GM18519 (cell line): ENCODE measurements around the gene RFX4.
"Not testable (repeated sequence)": the region's sequence is repeated elsewhere in the genome, so short reads cannot be mapped to it uniquely, and the experiment has no call there.

ENCODE experiments used
- ATAC-seq: cut with Tn5 transposase; IDR thresholded peaks from one replicate; pipeline ENCODE4 v1.9.1; 2021; ENCODE audit warnings: mild to moderate bottlenecking, moderate library complexity; ENCODE audit not compliant: unreplicated experiment, low FRiP score

RFX4 gene

DNA sequence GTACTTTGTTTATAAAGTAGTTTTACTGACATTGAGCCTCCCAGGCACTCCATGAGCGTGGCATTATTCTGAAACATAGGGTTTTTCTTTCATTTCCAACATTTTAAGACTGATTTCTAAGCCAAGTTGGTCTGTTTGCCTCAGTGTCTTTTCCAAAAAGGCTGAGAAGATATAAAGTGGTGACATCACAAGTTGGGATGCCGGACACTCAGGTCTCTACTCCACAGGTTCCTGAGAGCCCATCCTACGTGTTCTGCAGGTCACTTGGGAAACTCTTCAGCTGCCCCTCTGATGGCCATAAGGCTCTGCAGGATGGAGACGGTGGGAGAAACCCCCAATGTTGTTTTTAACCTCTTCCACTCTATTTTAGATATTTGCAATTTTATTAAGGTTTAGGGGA, 6.0 kb downstream of the RFX4 start:
- no peak for ATAC-seq

DNA sequence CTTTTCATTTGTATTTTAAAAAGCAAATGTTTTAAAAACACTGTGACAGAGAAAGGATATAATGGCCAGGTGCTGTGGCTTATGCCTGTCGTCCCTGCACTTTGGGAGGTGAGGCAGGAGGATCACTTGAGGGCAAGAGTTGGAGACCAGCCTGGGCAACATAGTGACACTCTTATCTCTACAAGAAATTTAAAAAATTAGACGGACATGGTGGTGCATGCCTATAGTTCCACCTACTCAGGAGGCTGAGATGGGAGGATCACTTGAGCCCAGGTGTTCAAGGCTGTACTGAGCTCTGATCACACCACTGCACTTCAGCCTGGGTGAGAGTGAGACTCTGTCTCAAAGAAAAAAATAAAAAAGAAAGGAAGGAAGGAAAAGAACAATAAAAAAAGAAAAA, 7.8 kb downstream of the RFX4 start:
- no peak for ATAC-seq

DNA sequence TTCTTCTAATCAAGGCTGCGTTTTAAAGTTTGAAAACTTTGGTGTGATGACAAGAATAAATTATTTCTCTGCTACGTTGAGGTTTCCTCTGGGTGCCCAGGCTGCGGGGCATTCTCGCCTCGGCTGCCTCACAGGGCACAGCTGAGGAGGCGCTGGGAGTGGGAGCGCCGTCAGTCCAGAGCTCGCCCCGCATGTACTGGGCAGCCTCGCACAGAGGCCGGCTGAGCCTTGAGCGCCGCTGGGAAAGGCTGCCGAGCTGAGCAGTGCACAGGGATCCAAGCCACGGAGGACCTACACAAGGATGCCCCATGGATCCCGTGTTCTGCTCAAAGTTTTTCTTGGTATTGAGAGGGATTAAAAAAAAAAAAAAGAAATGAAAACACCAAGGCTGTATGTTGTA, 11.6 kb downstream of the RFX4 start:
- no peak for ATAC-seq

DNA sequence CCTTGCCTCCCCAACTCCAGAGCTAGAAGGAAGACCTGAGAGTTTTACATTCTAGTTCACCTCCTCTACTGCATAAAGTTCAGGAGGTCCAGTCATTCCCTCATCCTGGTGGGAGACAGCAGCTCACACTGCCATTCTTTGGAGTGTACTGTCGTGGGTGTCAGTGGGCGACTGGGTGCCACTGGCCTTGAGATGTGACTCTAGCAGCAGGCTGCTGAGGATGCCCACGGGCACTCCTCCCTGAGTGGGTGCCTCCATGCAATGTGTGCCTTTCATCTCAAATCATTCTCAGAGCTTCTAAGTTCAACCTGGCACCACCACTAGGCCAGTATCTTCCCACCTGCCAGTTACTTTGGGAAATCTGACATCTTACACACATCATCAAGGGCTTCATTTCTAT, 12.5 kb downstream of the RFX4 start:
- ATAC-seq, result no peak

DNA sequence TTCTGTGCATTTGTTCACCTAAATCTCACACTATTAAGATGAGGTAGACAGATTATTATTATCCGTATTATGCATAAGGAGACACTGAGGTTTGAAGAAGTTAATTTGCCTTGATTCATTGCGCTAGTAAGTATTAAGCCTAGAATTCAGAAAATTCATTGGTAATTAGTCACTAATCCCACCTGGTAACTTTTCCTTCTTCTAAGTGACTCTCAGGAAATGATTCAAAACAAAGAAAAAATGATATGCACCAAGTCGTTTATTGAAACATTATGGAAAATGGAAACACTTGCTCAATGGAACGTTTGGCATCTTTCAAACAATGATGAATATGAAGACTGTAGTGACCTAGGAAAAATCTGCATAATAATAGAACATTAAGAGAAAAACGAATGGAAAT, 15.2 kb downstream of the RFX4 start:
- no peak for ATAC-seq

DNA sequence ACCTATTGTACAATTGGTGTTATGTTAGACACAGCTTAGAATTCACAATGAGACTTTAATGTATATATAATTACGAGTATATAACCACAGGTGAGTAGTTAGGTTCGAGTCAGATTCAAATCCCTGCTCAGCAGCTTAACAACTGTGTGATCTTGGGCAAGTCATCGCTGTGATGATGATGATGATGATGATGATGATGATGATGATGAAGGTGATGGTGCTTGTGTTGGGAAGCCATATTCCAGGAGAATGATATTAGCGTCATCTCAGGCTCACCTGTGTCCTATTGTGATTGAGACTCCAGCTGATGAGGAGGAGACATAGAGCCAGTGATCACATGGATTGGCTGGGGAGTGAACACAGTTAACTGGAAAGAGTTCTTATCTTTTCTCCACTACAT, 16.5 kb downstream of the RFX4 start:
- ATAC-seq, result no peak

DNA sequence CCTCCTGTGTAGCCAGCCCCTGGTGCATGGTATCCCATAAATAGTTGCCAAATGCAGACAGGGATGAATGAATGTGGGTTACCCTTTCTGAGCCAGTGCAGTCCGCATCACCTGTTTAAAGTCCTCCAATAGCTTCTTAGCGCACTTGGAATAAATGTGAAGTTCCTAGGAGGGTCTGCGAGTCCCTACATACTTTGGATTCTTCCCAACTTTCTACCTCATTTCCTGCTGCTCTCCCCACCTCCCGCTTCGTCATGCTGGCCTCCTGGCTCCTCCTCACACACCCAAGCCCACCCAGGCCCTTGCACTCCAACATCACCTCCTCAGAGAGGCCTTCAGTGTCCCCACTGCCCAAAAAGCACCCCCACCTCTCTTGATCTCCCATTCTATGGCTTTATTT, 17.7 kb downstream of the RFX4 start:
- ATAC-seq, result no peak

DNA sequence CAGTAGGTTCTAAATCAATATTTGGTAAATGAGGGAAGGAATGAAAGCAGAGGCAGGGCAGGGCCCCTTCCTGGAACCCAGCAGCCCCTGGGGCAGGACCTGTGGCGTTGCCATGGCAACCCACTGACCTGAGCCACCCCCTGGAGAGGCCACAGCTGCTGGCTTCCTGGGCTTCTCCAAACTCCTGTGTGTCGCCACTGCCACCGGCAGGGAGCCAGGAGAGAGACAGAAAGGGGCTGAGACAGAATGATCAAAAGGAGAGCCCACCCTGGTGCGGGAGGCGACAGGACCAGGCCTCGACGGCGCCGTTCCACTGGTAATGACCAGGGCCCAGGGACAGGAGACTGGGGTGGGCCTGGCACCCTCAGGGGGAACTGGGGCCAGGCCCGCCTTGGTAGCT, 18.2 kb downstream of the RFX4 start:
- no peak for ATAC-seq

DNA sequence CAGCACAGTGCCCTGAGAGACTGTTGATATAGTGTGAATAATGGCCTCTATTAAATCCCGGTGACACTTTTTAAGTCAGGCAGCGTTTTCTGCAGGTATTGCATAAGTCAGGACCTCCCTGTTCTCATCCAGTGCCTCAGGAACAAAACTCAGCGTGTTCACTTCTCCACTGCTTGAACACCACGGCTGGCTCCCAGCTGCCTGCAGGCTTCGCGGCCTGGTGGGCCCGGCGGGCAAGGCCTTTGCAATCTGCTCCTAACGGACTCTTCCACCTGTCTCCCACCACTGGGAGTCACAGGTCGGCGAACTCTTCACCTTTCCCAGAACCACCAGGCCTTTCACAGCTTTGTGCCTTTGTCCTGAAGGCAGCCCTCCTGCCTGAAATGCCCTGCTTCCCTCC, 18.7 kb downstream of the RFX4 start:
- no peak for ATAC-seq

DNA sequence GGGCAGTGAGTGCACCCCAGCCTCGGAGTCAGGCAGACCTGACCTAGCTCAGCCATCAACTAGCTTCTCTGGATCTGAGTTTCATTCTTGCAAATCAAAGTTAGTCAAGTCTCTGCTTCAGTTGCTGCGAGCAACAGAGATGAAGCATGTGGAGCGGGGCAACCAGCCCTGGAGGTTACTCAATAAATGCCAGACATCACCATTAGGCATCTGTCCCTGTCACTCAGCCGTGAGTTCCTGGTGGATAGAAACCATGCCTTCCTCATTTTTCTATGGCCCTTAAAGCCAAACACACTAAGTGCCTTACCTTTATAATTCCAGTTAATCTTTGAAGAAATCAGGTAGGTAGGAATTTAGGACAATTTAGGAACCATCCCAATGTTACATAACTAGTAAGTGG, 19.3 kb downstream of the RFX4 start:
- no peak for ATAC-seq

DNA sequence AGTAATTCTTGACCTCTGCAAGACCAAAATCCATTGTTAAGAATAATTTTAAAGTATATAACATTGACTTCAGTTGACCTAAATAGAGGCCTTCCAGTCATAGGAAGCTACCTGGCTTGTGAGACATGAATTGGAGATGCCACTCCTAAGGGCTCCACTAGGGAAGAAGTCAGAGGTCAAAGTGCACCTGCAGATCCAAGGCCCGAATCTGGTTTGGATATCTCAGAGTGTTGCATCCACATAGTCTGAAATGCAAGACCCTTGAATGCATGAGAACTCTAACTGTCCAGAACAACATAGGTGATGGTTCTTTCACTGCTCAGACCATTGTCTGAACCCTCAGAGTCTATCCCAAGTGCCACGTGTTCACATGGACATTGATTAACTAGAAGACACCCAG, 22.4 kb downstream of the RFX4 start:
- ATAC-seq, result no peak

DNA sequence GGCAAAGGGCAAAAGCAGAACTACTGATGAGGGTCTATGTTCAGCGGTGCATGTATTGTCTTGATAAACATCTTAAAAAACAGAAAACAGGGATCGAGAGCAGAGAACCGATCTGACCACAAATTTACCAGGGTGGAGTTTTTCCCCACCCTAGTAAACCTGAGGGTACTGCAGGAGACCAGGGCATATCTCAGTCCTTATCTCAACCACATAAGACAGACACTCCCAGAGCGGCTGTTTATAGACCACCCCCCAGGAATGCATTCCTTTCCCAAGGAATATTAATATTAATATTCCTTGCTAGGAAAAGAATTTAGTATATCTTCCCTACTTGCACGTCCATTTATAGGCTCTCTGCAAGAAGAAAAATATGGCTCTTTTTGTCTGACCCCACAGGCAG, 37.8 kb downstream of the RFX4 start:
- not testable (repeated sequence) for ATAC-seq

DNA sequence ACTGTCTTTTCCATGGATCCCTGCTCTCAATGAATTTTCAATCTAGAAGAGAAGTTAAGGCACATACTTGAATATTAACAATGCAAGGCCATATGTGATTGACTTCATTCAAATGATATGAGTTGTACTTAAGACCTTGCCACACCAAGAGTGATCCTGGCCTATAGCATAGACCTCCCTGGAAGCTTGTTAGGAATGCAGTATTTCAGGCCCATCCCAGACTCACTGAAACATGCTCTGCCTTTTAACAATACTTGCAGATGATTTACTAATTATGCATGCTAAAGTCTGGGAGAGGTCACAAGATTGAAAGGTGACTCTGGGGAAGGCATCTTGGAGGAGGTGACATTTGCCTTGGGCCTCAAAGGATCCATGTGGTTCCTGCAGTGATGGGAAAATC, 43.2 kb downstream of the RFX4 start:
- ATAC-seq, result no peak

DNA sequence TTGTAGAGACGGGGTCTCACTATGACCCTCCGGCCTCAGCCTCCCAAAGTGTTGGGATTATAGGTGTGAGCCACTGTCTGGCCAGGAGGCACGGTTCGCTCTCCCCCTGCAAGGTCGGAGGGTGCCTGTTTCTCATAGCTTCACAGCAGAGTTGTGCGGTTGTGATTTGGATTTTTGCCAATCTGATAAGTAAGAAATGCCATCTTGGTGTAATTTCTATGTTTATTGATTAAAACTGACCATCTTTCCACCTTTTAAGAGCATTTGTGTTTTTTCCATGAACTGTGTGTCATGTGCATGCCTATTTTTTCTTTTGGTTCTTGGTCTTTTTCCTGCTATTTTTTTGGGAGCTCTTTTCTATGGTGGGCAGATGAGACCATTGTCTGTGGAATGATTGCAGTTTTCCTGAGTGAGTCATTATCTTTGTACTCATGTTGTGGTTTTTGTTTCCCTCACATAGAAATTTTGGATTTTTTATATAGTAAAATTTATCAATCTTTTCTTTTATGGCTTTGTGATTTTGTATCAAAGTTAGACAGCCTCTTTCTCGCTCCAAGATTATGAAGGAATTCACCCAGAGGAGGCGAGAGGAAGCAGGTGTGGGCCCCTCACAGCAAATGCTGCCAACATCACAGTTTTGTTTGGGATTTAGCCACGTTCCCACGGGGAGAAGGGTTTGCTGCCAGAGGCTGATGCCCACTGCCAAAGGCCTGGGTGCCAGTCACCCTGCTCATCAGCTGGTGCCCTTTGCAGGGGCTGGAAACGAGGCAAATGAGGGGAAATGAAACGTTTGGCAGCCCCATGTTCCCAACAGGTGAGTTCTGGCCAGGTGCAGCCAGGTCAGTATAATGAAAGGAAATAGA, 47.2 kb downstream of the RFX4 start:
- ATAC-seq, result no peak

DNA sequence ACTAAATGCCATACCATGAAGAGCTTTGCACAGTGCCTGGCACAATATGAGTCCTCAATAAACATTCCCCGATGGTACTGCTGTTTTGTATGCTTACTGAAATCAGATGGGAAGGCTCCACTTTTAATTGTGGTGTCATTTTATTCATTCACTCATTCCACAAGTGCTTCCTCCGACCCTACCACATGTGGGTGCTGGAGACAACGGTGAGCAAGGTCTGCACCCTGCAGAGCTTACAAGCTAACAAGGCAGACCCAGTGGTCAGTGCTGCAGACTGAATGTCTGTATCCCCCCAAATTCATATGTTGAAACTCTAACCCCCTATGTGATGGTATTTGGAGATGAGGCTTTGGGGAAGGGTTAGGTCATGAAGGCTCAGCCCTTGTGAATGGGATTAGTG, 48.3 kb downstream of the RFX4 start:
- no peak for ATAC-seq

DNA sequence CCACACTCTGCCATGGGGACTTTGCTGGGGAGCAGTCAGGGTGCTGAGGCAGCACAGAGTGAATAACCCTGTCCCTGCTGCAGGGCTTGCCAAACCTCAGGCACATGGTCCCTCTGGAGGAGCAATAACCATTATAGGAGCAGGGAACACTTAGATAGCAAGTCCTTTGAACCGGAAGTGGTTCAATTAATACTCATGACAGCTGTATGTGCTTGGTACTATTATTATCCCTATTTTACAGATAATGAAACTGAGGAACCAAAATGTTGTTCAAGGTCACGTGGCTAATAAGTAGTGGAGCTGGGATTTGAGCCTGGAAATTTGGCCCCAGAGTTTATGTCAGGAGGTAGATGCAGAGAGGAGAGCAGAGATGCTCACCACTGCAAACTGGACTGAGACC, 49.0 kb downstream of the RFX4 start:
- no peak for ATAC-seq

DNA sequence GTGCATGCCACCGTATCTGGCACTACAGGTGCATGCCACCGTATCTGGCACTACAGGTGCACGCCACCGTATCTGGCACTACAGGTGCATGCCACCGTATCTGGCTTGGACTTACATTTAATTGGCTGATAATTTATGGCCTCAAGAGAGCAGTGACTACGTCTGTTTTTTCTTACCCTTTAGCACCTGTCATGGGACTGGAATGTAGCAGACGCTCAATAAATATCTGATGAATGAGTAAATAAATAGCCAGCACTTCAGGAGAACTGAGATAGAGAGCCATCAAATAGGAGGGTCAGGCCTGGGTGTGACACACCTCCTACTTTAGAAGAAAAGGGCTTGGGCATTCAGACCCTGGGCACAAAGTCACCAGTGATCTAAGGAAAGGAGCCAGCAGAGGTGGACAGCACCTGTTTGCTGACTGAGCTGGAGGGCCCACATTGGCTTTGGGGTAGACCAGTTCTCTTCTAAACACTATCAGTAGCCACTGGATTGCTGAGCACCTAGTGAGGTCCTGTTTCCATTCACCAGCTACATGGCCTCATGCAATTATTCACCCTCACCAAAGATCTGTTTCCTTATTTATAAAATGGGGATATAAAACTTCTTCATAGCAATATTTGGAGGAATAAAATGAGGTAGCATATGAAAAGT, 50.1 kb downstream of the RFX4 start:
- no peak for ATAC-seq

DNA sequence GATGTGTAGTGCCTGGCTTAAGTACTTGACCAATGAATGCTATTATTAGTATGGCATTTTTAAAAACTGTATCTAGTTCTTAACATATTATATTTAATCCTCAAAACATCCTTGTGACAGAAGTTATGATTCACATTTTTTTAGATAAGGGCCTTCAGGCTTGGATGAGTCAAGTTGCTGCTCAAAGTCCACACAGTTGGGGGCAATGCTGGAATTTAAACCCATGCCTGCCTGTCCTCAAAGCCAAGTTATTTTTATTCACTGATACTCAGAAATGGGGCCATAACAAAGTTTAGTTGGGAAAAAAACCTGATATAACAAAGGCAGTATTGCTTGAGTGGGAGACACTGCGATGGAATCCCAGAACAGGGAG, 50.6 kb downstream of the RFX4 start:
- ATAC-seq, result no peak

DNA sequence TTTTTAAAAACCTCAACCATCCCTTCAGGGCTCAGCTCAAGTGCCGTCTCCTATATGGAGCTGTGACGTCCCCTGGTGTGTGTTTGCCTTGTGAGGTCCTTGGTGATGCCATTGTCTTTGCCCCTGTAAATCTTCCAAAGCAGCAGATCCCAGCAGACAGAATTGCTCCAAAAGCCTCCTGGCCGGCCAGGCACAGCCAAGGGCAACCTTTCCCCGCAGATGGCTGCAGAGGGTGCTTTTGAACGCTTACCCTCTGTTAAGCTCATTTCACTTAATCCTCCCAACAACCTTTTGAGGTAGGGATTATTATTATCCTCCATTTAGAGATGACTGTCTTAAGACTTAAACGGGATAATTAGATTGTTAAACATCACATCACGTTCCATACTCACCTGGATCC, 51.4 kb downstream of the RFX4 start:
- no peak for ATAC-seq

DNA sequence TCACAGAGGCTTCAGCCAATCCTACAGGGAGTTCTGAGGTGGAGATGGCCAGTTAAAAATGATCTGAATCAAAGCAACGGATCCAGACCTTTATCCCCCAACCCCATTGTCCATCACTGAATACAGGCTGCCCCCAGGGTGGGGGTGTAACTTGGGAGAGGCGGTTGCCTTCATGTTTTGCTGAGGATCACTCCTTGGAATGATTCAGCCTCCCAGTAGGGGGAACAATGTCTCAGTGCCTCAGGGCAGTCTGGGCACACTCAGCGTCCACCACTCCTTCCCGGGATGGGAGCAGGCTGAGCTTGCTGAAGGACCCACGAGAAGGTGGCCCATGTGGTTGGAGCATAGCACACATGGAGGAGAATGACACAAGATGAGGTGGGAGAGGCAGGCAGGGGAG, 60.2 kb downstream of the RFX4 start:
- no peak for ATAC-seq

DNA sequence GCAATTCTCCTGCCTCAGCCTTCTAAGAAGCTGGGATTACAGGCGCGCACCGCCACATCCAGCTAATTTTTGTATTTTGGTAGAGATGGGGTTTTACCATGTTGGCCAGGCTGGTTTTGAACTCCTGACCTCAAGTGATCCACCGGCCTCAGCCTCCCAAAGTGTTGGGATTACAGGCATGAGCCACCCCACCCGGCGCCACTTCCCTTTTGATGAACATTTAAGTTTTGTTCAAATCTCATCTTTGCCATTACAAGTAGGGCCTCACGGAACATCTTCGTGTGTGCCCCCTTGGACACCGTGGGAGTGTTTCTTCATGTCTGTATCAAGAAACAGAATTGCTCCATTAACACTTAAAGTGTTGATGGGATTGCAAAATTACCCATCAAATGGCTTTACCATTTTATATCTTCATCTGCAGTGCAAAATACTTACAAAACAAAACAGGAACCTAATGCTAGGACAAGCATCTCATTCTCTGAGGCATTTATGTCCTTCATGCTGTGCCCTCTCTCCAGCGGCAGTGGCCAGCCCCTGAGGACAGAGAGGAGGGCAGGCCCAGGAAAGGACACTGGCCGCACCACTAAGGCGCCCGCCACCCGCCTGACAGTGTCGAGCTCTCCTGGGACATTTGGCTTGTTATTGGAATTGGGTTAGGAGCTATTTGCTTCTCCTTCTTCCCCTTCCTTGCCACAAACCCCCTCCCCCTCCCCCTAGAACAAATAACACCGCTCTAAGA, 61.7 kb downstream of the RFX4 start:
- no peak for ATAC-seq

DNA sequence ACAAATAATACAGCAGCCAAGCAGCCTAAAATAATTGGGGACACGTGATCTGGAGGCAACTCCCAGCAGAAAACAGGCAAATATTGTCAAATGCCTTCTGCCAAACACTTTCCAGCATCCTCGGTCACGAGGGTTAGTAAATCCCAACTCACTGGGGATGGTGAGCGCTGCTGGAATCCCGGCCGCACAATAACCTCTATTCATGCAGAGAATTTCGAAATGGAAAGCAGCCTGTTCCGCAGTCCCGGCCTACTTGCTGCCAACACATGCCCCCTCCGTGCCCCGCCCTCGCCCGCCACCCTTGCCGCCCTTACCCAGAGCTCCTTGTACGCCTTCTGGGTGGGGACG, 62.2 kb downstream of the RFX4 start:
- no peak for ATAC-seq
